Panc1 (cell line): ENCODE results near the gene GARIN5B. TPM values are rescaled to one million over a fixed set of nuclear protein-coding genes. Genes with fewer than 3 reads are reported as not detected.

Source experiments
- ATAC-seq: fragments of 200-7000 bp; cut with Tn5 transposase; 2 replicates; pipeline ENCODE4 v1.9.1; 2020; ENCODE audit warnings: mild to moderate bottlenecking, moderate library complexity
- BruUV-seq: library from RNA; stranded (reverse); fragments of 400-500 nt; replicated peaks from 2 replicates; lab custom pipeline; 2021; lab: Mats Ljungman, UMichigan
- CTCF ChIA-PET: fragments of 300-600 bp; sonication (Branson Sonifier 250); formaldehyde crosslinking; loops from one replicate; lab custom pipeline; 2022; ENCODE audit warnings: antibody characterized with exemption; lab: Charles Lee
- POLR2A ChIA-PET: fragments of 300-600 bp; sonication (Branson Sonifier 250); formaldehyde crosslinking; loops from one replicate; lab custom pipeline; 2022; ENCODE audit warnings: antibody characterized with exemption; lab: Charles Lee
- DNase-seq: peaks from one replicate; pipeline ENCODE4 v3.0.0-alpha.2; 2010; ENCODE audit warnings: low read depth, low spot score
- H3K27ac ChIP-seq: 2 replicates; pipeline ENCODE4 v1.5.1; 2011; ENCODE audit warnings: mild to moderate bottlenecking, low read length, inconsistent platforms
- H3K27me3 ChIP-seq: fragments of 200-500 bp; sonication (Bioruptor generic); 2 replicates; pipeline ENCODE4 v1.6.0; 2014; ENCODE audit warnings: low read length, inconsistent platforms; ENCODE audit not compliant: control insufficient read depth, insufficient read depth
- H3K36me3 ChIP-seq: fragments of 200-500 bp; sonication (Bioruptor generic); 2 replicates; pipeline ENCODE4 v1.5.1; 2014; ENCODE audit warnings: inconsistent platforms, mild to moderate bottlenecking, low read length, moderate library complexity; ENCODE audit not compliant: control insufficient read depth, insufficient read depth
- H3K4me1 ChIP-seq: 2 replicates; pipeline ENCODE4 v1.5.1; 2011; ENCODE audit warnings: inconsistent platforms, mild to moderate bottlenecking, low read length, moderate library complexity; ENCODE audit not compliant: control insufficient read depth, insufficient read depth
- H3K4me3 ChIP-seq, 2 experiments: 2 replicates each; pipeline ENCODE4 v1.5.1; 2011 to 2012; ENCODE audit warnings: low read depth in 2 of 2, low read length in 2 of 2, mild to moderate bottlenecking in 2 of 2, inconsistent platforms in 1 of 2, moderate library complexity in 1 of 2
- H3K9me3 ChIP-seq: fragments of 200-500 bp; sonication (Bioruptor generic); 2 replicates; pipeline ENCODE4 v1.5.1; 2014; ENCODE audit warnings: low read depth, mild to moderate bottlenecking, inconsistent platforms, low read length, moderate library complexity; ENCODE audit not compliant: control insufficient read depth, insufficient read depth
- POLR2AphosphoS5 ChIP-seq: IDR thresholded peaks from 2 replicates; pipeline ENCODE4 v1.6.1; 2012; ENCODE audit warnings: mild to moderate bottlenecking, low read depth, low read length, moderate library complexity
- SIN3A ChIP-seq: IDR thresholded peaks from 2 replicates; pipeline ENCODE4 v1.6.1; 2012; ENCODE audit warnings: low read depth, mild to moderate bottlenecking, low read length, moderate library complexity, borderline replicate concordance; ENCODE audit not compliant: insufficient read depth
- TCF7L2 ChIP-seq: IDR thresholded peaks from 2 replicates; pipeline ENCODE4 v1.6.1; 2011; ENCODE audit warnings: mild to moderate bottlenecking, low read depth, low read length, inconsistent platforms
- in situ Hi-C: cut with HindIII; loops from 2 replicates; pipeline ENCODE4 v1.10.0; 2016; ENCODE audit warnings: low sequenced_read_pairs, low pct_unique_long_range_greater_than_20kb
- intact Hi-C: fragments of 100-400 bp; cut with micrococcal nuclease; formaldehyde crosslinking; loops from one replicate; pipeline ENCODE4 v1.10.0; 2022; ENCODE audit not compliant: unreplicated experiment
- total RNA-seq: library from RNA; stranded (reverse); gene quantifications from one replicate; pipeline ENCODE4 v1.2.1, GENCODE V29; 2021; ENCODE audit not compliant: unreplicated experiment
- TF ChIP-seq, protein P1 (sequence below), 2 experiments: IDR thresholded peaks; 2 replicates each; pipeline ENCODE4 v1.6.1; 2011 to 2012; ENCODE audit warnings: low read depth in 2 of 2, control low read depth in 1 of 2, low read length in 1 of 2, mild to moderate bottlenecking in 1 of 2, moderate library complexity in 1 of 2; ENCODE audit not compliant: insufficient read depth in 1 of 2
- TF ChIP-seq, protein P2 (sequence below): fragments of 450-650 bp; IDR thresholded peaks from 2 replicates; pipeline ENCODE4 v1.5.1; 2017; ENCODE audit warnings: mild to moderate bottlenecking

Gene GARIN5B
- total RNA-seq, 1 experiment from 2014 or later: not detected

DNA sequence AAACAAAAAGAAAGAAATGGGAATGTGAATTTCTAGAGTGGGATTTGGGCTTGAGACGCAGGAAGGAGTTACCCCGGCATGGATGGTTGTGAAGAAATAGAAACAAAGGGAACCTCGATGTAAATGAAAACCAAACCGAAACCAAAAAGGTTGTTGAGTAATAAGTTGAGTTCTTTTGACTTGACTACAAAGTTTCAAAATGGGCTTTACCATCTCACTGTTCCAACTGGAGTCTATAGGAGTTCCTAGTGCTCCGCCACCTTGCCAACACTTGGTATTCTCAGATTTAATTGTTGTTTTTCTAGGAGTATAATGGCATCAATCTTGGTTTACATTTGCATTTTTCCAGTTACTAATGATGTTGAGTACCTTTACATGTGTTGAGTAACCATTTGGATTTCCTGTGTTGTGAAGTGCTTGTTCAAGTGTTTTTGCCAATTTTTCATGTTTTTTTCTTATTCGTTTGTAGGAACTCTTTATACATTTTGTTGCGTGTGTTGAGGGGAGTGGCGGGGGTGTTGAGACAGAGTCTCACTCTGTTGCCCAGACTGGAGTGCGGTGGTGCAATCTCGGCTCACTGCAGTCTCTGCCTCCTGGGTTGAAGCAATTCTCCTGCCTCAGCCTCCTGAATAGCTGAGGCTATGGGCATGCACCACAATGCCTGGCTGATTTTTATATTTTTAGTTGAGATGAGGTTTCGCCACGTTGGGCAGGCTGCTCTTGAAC, 35.3 kb upstream of the GARIN5B start:
- H3K27ac ChIP-seq: no peak overlapping the region
- in situ Hi-C loops (no loop called here), intact Hi-C loops (no loop called here)
- peaks cover 14% of the 10 kb centered on the region for H3K36me3 ChIP-seq
- no TSS peak for BruUV-seq
- peaks cover 14% of the 10 kb centered on the region for H3K4me1 ChIP-seq
- TF ChIP-seq, protein P1, sequence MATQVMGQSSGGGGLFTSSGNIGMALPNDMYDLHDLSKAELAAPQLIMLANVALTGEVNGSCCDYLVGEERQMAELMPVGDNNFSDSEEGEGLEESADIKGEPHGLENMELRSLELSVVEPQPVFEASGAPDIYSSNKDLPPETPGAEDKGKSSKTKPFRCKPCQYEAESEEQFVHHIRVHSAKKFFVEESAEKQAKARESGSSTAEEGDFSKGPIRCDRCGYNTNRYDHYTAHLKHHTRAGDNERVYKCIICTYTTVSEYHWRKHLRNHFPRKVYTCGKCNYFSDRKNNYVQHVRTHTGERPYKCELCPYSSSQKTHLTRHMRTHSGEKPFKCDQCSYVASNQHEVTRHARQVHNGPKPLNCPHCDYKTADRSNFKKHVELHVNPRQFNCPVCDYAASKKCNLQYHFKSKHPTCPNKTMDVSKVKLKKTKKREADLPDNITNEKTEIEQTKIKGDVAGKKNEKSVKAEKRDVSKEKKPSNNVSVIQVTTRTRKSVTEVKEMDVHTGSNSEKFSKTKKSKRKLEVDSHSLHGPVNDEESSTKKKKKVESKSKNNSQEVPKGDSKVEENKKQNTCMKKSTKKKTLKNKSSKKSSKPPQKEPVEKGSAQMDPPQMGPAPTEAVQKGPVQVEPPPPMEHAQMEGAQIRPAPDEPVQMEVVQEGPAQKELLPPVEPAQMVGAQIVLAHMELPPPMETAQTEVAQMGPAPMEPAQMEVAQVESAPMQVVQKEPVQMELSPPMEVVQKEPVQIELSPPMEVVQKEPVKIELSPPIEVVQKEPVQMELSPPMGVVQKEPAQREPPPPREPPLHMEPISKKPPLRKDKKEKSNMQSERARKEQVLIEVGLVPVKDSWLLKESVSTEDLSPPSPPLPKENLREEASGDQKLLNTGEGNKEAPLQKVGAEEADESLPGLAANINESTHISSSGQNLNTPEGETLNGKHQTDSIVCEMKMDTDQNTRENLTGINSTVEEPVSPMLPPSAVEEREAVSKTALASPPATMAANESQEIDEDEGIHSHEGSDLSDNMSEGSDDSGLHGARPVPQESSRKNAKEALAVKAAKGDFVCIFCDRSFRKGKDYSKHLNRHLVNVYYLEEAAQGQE (IDR thresholded peaks at IDR 0.05; ENCODE audit: insufficient read depth in 1 of 2, low read depth in 2 of 2, low read length in 1 of 2): no peak
- TF ChIP-seq POLR2AphosphoS5 (no peak), TCF7L2 (no peak), SIN3A (no peak)
- TF ChIP-seq, protein P2, sequence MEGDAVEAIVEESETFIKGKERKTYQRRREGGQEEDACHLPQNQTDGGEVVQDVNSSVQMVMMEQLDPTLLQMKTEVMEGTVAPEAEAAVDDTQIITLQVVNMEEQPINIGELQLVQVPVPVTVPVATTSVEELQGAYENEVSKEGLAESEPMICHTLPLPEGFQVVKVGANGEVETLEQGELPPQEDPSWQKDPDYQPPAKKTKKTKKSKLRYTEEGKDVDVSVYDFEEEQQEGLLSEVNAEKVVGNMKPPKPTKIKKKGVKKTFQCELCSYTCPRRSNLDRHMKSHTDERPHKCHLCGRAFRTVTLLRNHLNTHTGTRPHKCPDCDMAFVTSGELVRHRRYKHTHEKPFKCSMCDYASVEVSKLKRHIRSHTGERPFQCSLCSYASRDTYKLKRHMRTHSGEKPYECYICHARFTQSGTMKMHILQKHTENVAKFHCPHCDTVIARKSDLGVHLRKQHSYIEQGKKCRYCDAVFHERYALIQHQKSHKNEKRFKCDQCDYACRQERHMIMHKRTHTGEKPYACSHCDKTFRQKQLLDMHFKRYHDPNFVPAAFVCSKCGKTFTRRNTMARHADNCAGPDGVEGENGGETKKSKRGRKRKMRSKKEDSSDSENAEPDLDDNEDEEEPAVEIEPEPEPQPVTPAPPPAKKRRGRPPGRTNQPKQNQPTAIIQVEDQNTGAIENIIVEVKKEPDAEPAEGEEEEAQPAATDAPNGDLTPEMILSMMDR: no peak
- CTCF ChIA-PET: no interaction called here
- no peaks in the 10 kb centered on the region for H3K27me3 ChIP-seq
- POLR2A ChIA-PET: interaction anchor here (1.2 kb wide), 1 partner anchor 8 kb away, joined by 5 read pairs; no protein-coding TSS in a partner anchor
- no peak for DNase-seq
- H3K9me3 ChIP-seq: no peaks in the 10 kb centered on the region
- no peak for ATAC-seq
- no peak overlapping the region for H3K4me3 ChIP-seq

DNA sequence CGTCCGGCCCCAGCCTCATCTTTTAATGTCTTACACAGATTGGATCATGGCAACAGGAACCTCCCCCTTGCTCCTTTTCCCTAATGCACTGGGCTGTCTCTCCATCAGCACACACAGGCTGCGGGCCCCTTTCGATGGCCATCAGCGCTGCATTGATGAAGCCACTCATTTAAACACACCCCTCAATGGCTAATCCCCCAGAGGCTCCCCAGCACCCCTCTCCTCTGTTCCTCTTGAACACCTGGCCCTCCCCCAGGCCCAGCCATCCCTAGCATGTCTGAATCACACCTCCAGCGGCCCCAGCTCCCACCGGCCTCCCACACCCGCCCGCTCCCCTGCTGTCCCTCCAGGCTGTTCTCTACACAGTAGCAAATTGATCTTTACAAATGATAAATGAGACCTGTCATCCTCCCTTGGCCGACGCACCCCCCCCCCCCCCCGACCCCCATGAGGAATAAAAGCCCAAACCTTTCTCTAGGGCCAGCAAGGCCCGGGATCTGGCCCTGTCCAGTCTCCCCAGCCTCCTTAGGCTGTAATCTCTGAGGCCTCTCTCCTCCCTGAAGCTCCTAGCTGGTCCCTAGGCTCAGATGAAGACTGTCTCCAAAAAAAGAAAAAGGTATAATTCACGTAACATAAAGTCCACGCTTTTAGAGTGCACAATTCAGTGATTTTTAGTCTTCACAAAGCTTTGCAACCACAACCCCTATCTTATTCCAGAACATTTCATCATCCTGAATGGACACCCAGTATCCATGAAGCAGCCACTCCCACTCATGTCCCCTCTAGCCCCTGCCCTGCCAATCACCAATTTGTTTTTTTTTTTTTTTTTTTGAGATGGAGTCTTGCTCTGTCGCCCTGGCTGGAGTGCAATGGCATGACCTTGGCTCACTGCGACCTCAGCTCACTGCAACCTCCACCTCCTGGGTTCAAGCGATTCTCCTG, 30.0 kb upstream of the GARIN5B start:
- H3K4me3 ChIP-seq: no peak overlapping the region
- POLR2A ChIA-PET: interaction anchor here (0.6 kb wide), 1 partner anchor 133 kb away, joined by 3 read pairs; no protein-coding TSS in a partner anchor
- H3K36me3 ChIP-seq: peaks cover 9% of the 10 kb centered on the region
- no TSS peak for BruUV-seq
- TF ChIP-seq TCF7L2 (no peak), SIN3A (no peak), POLR2AphosphoS5 (no peak)
- TF ChIP-seq, protein P2: no peak
- TF ChIP-seq, protein P1 (IDR thresholded peaks at IDR 0.05; ENCODE audit: insufficient read depth in 1 of 2, low read depth in 2 of 2, low read length in 1 of 2): no peak
- H3K9me3 ChIP-seq: no peaks in the 10 kb centered on the region
- CTCF ChIA-PET: no interaction called here
- no peak overlapping the region for H3K27ac ChIP-seq
- no peak for DNase-seq
- no peaks in the 10 kb centered on the region for H3K27me3 ChIP-seq
- ATAC-seq: peak; percentile 23; the same call in 1 of the 2 replicates
- intact Hi-C loops: no loop called here
- H3K4me1 ChIP-seq: peaks cover 41% of the 10 kb centered on the region
- in situ Hi-C loops: no loop called here
